GM10266 (cell line): ENCODE measurements around the gene RASA3.

Experiments
- DNase-seq: peaks from one replicate; pipeline ENCODE4 v3.0.0; 2012; ENCODE audit errors: extremely low spot score
- CTCF ChIP-seq: IDR thresholded peaks from 2 replicates; pipeline ENCODE4 v1.5.1; 2012; ENCODE audit warnings: mild to moderate bottlenecking, low read depth; ENCODE audit not compliant: control insufficient read depth, insufficient read depth; ENCODE audit errors: missing control alignments

The RASA3 gene

DNA sequence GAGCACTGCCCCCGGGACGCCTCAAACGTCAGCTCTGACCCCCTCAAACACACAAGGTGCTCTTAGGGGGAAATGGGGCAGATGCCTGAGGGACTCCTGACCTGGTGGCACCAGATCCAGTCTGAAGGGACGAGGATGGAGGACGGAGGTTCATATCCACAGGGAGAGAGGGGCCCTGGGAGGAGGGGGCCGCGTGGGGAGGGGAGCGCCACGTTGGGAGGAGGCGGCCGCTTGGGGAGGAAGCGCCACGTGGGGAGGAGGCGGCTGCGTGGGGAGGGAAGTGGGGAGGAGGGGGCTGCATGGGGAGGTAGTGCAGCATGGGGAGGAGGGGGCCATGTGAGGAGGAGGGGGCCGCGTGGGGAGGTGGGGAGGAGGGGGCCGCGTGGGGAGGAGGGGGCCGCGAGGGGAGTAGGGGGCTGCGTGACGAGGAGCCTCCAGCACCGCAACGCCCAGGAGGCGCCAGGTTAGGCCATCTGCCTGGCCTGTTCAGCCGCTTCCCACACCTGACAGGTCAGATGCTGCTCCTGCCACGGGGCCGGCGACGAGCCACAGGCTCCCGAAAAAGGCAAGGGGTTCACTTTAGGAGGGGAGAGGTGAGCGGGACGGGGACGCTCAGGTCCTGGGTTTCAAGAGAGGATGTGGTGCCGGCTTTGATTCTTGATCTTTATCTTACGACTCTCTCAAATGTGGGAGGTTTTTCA lies 121.9 kb downstream of the RASA3 start:
- no peak for TF ChIP-seq CTCF
- DNase-seq: peak; percentile 69

- no peak for TF ChIP-seq CTCF
- DNase-seq: no peak
Measured at GRCh38 chr13:114009590-114010400, 122.6 kb downstream of the RASA3 start.

GRCh38 chr13:114008964-114009589 lies 123.3 kb downstream of the RASA3 start:
- no peak for DNase-seq
- no peak for TF ChIP-seq CTCF

GRCh38 chr13:114007566-114007965 lies 124.9 kb downstream of the RASA3 start:
- no peak for TF ChIP-seq CTCF
- DNase-seq: no peak

- no peak for TF ChIP-seq CTCF
- DNase-seq: no peak
Measured at GRCh38 chr13:114005206-114005724, 127.2 kb downstream of the RASA3 start.

GRCh38 chr13:114004420-114005205 lies 127.8 kb downstream of the RASA3 start:
- no peak for DNase-seq
- TF ChIP-seq CTCF: no peak
